Adrenal gland (tissue), 5 donors: ENCODE data around the gene KIFBP.

ENCODE experiments used
- CTCF ChIP-seq, 6 experiments: fragments of 450-650 bp in 4 of 6; fragments of 200-600 bp in 2 of 6; sonication (generic) in 1 of 6; IDR thresholded peaks; 1 replicate in 5 of 6; 2 replicates in 1 of 6; pipeline versions ENCODE4 v1.5.1 to v1.8.0; 2016 to 2021; ENCODE audit warnings: antibody characterized with exemption in 6 of 6, mild to moderate bottlenecking in 2 of 6, moderate library complexity in 1 of 6
- POLR2A ChIP-seq, 2 donors: fragments of 450-650 bp; IDR thresholded peaks; one replicate each; pipeline ENCODE4 v1.6.1; 2017; ENCODE audit warnings: antibody characterized with exemption in 2 of 2, mild to moderate bottlenecking in 2 of 2, moderate library complexity in 1 of 2
- donor health status: DM: no; HTN: no; CAD: no.

GRCh38 chr10:68938884-68939283 is 49.7 kb upstream of the KIFBP start:
- no peak for TF ChIP-seq POLR2A (IDR thresholded peaks at IDR 0.05)
- no peak for TF ChIP-seq CTCF (IDR thresholded peaks at IDR 0.05)
